Limb (tissue), 2 donors: ENCODE measurements around the gene LMTK2.

Source experiments
- DNase-seq, 2 donors: peaks; one replicate each; pipeline ENCODE4 v3.0.0-alpha.2; 2016; ENCODE audit errors: extremely low spot score in 2 of 2

LMTK2 gene

DNA sequence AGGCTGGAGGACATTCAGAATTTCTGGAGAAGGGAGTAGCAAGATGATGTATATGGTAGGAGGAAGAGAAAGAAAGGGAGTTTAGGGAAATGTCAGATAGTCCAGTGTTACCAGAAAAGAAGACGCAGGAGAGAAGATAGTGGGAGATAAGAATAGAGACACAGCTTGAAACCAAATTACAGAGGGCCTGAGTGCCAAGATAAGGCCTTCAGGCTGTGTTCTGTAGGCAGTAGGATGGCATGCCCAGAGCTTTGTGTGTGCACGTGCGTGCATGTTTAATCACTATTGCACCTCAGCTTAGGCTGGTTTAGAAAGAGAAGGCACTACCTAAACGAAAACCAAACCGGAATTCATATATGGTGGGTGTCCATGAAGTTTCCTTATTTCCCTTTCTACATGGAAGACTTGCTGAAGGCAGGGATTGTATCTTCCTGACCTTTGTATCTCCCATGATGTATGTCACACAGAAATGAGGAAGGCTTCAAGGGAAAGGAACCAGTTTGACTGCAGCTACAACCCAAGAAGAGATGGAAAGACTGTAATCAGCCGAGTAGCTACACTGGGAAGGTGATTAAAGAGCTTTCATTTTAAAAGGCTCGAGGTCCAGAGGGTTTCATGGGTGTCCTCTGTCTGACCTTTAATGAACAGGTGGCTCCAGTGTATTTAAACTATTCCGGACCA is 68.7 kb downstream of the LMTK2 start:
- no peak for DNase-seq

DNA sequence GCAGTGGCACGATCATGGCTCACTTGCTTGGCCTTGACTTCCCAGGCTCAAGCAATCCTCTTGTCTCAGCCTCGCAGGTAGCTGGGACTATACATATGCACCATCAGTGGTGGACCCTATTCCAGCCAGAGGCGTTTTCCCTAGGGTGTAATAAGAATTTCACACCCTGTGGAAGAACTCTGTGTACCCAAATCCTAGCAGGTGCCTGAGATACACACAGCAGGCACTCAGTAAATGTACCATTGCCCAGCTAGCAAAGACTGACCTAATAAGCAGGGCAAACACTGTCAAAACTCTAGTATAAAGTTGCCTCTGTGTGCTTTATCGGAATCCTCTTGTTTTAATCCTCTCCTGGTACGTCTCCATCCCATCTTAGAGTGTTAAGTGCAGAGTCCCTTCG is 70.9 kb downstream of the LMTK2 start:
- DNase-seq, result no peak

DNA sequence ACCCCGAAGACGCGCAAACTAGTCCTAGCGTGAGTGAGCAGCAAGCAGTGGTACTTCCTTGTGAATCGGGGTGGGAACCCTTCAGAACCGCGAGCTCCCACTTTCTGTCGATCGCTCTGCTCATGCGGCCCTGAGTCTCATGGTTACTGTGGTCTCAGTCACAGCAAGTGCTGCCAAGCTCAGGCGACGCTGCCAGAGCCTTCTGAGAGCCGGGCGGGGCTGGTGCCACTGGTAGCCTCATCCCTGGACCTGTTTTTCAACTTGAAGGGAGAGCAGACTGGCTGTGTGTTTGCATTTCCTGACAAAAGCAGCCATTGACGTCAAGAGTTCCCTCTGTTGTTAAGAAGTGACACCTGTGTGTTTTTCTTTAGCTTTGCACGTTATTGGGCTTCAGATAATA is 71.7 kb downstream of the LMTK2 start:
- no peak for DNase-seq

DNA sequence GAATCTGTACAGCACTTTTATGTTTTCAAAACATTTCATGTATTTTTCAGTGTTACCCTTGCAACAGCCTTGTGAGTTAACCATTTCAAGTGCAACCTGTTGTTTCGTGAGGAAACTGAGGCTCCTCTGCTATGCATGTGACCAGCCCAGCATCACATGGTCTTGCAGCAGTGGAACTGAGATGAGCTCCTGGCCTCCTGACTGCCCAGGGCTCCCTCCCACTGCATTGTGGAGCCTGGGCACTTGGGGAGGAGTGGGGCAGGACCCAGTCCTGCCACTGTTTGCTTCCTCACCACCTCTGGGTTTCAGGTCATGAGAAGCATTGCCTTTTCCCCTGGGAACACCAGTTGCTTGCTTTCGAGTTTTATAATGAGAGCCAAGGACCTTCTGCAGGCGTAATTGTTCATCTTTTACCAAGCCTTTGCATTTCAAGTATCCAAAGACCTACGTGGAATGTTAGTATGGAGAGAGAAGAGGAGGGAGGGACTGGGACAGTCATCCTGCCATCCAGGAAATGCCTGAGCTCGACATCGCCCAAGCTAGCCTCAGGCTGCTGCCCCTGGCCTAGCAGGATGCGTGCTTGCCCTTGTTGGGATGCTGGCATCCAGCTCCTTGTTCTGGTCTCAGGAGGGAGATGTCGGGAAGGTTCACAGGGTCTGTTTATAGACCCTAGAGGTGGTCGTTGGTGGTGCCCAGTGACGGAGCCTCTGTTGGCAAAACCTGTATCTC is 72.3 kb downstream of the LMTK2 start:
- DNase-seq, result no peak

DNA sequence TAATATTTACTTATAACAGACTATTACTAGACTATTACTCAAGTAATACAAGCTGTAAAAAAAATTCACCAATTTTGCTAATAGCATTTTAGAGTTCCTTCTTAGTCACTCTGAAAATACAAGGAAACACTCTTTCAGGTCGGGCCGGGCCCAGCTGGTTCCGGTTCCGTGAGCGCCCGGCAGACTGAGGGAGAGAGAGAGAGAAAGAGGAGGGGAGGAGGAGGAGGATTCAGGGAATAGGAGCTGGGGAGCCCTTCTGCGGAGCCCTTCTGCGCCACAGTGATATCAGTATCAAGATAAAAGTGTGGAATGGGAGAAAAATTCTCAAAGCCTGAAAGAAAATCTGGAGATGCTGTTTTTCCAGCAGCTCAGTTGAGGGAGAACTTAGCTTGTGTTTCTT is 74.1 kb downstream of the LMTK2 start:
- DNase-seq, result no peak

DNA sequence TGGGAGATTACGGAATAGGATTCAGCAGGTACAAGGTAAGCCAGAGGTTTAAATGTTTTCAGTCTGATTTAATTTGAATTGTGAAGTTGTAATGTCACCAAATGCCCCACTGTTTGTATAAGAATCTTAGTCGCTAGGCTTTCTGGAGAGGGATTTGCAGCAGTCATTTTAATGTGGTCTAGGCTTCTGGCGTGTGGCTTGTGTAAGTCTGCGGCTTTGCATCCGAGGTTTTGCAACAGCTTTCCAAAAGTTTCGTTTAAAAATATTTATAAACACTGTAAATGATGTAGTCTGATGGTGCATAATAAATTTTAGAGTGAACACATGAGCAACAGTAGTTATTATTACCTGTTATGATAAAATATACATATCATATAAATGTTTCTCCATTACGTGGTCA is 78.4 kb downstream of the LMTK2 start:
- DNase-seq, result no peak

DNA sequence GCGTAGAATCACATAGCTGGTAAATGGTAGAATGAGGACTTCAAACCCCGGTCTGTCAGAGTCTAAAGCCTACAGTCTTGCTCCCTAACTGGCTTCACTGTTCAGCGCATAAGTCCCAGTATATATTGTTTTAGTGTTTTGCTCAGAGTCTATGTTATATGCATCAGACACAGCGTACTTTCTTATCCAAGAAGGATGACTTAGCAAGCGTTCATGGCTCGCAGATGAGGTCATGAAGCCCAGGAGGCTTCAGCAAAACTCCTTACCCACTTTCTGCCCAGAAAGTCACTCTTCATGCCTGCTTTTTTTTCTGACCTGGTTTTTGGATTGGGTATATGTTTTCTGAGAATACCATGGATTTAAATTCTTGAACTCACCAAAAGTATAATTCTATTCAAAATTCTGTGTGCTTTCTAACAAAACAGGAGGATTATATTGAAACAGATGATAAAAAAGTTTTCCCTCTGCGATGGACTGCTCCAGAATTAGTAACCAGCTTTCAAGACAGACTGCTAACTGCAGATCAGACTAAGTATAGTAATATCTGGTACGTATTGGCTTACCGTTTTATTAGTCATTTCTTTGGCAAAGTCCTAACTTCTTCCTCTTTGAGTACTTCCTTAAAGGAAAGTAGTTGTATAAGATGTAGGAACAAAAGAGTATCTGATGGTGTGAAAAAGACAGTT is 79.9 kb downstream of the LMTK2 start:
- DNase-seq, result no peak

DNA sequence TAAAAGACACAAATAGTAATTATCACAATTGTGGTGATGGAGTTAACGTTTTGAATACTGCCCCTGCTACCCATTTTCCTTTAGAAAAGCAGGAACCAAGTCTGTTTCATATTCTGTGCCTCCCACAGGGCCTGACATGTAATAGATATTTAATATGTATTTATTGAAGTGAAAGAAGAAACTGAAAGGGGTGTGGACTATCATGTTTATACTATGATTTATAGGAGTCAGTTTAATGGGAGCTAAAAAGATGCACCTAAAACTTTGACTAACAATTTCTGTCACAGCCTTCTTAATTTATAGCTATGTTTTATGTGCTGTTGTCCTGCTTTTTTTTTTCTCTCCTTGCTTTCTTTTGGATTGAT is 80.5 kb downstream of the LMTK2 start:
- DNase-seq, result no peak

DNA sequence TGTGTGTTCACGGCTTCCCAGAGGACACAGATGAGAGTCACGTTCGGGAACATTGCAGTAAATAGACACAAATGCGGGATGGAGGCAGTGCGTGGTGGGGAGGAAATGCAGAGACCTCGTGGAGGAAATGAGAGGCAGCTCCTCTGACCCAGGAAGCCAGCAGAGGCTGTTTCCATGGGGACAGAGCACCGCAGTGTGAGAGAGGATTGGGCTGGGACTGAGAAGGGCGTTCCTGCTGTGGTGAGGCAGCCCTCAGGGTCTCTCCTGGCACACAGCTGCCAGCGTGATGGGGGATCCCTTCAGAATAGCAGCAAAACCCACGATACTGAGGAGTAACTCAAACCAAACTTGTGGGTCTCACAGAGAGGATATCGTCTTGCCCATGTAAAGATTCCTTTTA is 82.9 kb downstream of the LMTK2 start:
- DNase-seq, result no peak

DNA sequence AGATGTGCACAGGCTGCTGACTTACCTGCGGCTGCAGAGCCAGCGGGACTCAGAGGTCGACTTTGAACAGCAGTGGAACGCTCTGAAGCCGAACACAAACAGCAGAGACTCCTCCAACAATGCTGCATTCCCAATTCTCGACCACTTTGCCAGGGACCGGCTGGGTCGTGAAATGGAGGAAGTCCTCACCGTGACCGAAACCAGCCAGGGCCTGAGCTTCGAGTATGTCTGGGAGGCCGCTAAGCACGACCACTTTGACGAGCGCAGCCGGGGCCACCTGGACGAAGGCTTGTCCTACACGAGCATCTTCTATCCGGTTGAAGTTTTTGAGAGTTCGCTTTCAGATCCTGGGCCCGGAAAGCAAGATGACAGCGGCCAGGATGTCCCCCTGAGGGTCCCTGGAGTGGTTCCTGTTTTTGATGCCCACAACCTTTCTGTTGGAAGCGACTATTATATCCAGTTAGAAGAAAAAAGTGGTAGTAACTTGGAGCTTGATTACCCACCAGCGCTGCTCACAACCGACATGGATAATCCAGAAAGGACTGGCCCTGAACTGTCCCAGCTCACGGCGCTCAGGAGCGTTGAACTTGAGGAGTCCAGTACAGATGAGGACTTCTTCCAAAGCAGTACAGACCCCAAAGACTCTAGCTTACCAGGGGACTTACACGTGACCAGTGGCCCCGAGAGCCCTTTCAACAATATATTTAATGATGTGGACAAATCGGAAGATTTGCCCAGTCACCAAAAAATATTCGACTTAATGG is 85.2 kb downstream of the LMTK2 start:
- DNase-seq, result no peak

DNA sequence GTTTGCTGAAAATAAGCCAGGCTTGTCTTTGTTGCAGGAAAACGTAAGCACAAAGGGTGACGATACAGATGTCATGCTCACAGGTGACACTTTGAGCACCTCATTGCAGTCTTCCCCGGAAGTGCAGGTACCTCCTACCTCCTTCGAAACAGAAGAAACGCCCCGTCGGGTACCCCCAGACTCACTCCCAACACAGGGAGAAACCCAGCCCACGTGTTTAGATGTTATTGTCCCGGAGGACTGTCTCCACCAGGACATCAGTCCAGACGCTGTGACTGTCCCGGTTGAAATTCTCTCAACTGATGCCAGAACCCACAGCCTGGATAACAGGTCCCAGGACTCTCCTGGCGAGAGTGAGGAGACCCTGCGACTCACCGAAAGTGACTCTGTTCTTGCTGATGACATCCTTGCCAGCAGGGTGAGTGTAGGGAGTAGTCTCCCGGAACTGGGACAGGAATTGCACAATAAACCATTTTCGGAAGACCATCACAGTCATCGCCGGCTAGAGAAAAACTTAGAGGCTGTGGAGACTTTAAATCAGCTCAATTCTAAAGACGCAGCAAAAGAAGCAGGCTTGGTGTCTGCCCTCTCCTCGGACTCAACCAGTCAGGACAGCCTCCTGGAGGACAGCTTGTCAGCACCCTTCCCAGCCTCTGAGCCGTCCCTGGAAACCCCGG is 86.3 kb downstream of the LMTK2 start:
- no peak for DNase-seq

DNA sequence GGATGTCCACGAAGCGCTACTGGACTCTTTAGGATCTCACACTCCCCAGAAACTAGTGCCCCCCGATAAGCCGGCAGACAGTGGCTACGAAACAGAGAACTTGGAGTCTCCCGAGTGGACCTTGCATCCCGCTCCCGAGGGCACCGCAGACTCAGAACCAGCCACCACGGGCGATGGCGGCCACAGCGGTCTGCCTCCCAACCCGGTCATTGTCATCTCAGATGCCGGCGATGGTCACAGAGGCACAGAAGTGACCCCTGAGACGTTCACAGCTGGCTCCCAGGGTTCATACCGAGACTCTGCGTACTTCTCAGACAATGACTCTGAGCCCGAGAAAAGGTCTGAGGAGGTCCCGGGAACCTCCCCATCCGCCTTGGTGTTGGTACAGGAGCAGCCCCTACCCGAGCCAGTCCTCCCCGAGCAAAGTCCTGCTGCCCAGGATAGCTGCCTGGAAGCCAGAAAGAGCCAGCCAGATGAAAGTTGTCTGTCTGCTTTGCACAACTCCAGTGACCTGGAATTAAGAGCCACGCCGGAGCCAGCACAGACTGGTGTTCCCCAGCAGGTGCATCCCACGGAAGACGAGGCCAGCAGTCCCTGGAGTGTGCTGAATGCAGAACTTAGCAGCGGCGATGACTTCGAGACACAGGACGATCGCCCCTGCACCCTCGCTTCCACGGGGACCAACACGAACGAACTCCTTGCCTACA is 87.0 kb downstream of the LMTK2 start:
- no peak for DNase-seq

DNA sequence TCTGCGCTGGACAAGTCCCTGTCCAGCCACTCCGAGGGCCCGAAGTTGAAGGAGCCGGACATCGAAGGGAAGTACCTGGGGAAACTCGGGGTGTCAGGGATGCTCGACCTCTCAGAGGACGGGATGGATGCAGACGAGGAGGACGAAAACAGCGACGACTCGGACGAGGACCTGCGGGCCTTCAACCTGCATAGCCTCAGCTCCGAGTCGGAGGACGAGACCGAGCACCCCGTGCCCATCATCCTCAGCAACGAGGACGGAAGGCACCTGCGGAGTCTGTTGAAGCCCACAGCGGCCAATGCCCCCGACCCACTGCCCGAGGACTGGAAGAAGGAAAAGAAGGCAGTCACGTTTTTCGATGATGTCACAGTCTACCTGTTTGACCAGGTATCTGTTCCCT is 87.5 kb downstream of the LMTK2 start:
- DNase-seq, result no peak

DNA sequence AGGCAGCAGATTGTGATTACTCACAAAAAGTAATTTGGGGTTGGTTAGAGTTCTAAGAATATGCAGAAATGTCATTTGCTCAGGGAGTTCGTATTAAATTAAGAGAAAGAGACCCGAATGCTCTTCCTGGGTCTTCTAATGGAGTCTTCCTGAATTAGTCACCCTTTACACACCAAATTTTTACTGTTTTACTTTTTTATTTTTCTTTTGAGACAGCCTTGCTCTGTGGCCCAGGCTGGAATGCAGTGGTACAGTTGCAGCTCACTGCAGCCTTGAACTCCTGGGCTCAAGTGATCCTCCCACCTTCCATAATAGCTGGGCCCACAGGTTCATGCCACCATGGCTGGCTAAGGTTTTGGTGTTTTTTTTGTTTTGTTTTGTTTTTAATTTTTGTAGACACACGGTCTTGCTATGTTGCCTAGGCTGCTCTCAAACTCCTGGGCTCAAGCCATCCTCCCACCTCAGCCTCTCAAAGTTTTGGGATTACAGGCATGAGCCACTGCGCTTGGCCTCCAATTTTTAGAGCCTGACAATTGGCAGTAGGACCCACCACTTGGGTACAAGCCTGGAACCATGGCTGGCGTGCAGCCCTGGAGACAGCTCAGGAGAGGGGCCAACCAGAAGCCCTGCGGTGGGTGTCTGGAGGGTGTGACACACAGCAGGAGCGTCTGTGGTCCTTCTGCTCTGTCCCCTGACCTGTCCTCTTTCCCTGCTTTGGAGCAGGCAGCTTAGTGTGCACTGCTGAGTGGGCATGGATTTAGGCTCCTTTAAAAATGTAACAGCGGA is 88.2 kb downstream of the LMTK2 start:
- DNase-seq, result no peak

DNA sequence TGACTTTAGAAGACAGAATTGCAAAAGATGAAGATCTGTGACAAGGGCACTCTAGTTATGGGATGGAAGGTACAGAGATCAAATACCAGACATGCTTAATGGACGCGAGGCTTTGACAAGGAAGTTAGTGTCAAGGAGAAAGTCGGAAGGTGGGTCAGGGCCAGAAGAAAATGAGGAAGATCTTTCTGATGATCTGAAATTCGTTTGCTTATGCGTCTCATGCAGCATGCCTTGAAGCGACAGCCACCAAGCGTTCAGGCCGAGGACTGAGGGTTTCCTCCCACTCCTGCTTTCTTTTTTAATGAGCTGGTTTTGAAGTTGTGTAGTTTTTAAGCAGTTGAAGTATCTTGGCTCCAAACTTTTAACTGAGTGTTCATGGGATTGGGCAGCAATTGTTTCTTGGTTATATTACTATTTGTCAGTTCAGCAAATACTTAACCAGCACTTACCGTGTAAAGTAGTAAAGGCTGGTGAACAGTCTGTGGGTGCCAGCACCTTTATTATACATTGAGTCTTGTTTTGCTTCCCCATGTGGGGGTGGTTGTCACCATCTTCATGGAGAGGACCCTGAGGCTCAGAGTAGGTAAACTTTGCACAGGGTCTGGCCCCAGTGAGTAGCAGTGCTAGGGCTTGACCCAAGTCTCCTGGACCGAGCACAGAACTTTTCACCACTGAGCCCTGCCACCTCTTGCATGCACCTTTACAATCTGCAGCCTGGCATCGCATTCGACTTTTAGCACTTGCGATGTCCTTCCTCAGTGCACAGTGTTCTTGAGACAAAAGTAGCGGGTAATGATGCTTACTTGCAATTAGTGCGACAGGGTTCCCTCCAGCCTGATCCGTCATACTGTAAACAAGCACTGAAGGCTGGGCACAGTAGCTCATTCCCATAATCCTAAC is 90.3 kb downstream of the LMTK2 start:
- DNase-seq, result no peak

DNA sequence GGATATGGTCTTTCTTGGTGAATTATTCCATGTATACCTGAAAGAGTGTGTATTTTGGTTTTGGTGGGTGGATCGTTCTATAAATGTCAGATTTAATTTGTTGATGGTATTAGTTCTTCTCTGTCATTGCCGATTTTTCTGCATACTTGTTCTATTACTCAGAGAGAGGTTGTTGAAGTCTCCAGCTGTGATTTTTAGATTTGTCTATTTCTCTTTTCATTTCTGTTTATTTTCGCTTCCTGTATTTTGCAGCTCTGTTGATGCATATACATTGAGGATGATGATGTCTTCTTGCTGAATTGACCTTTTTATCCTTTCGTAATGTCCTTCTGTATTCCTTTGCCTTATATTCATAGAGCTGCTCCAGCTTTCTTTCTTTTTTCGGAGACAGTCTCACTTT is 92.5 kb downstream of the LMTK2 start:
- DNase-seq, result no peak

DNA sequence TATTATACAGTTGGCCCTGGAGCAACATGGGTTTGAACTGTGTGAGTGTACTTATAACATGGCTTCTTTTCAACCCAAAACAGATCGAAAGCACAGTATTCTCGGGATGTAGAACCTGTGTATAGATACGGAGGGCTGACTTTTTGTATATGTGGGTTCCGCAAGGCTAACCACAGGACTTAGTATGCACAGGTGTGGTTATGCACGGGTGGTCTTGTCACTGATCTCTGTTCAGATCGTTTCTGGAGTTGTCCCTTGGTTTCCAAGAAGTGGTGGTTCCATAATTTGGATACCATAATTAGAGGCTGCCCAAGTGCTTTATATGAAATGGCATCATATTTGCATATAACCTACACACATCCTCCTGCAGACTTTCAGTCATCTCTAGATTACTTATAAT is 93.7 kb downstream of the LMTK2 start:
- no peak for DNase-seq

DNA sequence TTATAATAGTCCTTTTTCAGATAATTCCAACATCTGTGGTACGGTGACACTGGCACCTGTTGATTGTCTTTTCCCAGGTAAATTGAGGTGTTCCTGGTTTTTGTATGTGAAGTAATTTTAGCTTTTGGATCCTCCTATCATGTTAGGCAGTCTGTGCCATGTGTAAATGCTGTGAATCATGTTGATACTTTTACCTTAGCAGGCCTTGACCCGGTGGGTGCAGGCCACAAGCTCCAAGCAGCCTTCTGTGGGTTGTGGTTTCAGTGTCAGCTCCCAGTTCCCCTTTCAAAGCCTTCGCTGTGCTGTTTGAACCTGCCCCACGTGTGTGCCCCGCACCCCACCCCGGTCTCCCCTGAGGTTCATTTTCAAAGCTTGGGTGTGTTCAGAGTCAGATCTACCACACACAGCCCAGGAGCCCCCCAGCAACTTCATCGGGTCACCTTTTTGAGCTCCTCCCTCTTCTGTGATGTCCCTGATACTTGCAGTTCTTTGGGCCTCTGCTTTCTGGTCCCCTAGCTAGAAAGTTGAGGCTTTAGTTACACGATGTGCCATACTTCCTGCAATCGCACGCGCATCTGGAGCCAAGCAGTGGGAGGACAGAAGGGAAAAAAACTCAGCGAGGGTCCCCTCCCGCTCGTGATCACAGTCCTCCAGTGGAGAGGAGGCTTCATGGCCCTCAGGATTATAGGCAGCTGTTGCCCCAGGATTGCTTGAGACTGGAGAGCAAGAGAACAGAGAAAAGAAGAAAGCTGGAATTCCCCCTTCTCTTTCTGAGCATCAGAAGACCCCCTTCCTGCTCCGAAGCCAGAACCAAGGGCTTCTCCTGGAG is 95.9 kb downstream of the LMTK2 start:
- DNase-seq, result no peak
